Right cardiac atrium (tissue), 5 donors: ENCODE results near the gene OR1N1. TPM values are rescaled to one million over a fixed set of nuclear protein-coding genes. Genes with fewer than 3 reads are reported as not detected.
"Not testable (repeated sequence)": the region's sequence is repeated elsewhere in the genome, so short reads cannot be mapped to it uniquely, and the experiment has no call there.

Experiments used
- ATAC-seq, 2 donors: fragments of 200-7000 bp; cut with Tn5 transposase; one replicate each; pipeline versions ENCODE4 v1.8.0 to v1.9.1; 2020; ENCODE audit warnings: moderate library complexity in 2 of 2, mild to moderate bottlenecking in 1 of 2
- DNase-seq, 3 donors: peaks; one replicate each; pipeline ENCODE4 v3.0.0-alpha.2; 2020
- H3K27ac ChIP-seq: one replicate; pipeline ENCODE4 v1.5.1; 2013; ENCODE audit warnings: mild to moderate bottlenecking, low read length, control low read depth, moderate library complexity
- H3K27me3 ChIP-seq: one replicate; pipeline ENCODE4 v1.6.1; 2013; ENCODE audit not compliant: control insufficient read depth, insufficient read depth
- H3K4me1 ChIP-seq: one replicate; pipeline ENCODE4 v1.6.1; 2013; ENCODE audit warnings: low read length; ENCODE audit not compliant: control insufficient read depth, insufficient read depth
- H3K4me3 ChIP-seq: one replicate; pipeline ENCODE4 v1.5.1; 2013; ENCODE audit warnings: low read length, control low read depth
- H3K9me3 ChIP-seq: one replicate; pipeline ENCODE4 v1.6.1; 2013; ENCODE audit warnings: low read length; ENCODE audit not compliant: control insufficient read depth
- WGBS: extraction: QIAGEN DNeasy Blood & Tissue Kit; methylation state at CpG from one replicate; pipeline ENCODE4 v1.1.7; 2013; 5-methylcytosine and 5-hydroxymethylcytosine counted together
- intact Hi-C, 4 donors: fragments of 100-400 bp; cut with DNase I; formaldehyde crosslinking; loops; one replicate each; pipeline versions ENCODE4 v1.11.0 to v1.14.0; 2022 to 2023
- long read RNA-seq, 4 donors: library from polyadenylated mRNA; unstranded; transcript quantifications; one replicate each; pipeline ENCODE4 v2.0.0, GENCODE V29; 2020 to 2021
- polyA plus RNA-seq: library from polyadenylated mRNA; stranded (reverse); fragments of 200-250 nt; gene quantifications from one replicate; pipeline ENCODE4 v1.2.3, GENCODE V29; 2013
- total RNA-seq, 4 donors: library from RNA; stranded (reverse); fragmentation: NEBNext Ultra II Directional; extraction: Animal tissue kit (Norgen Biotek cat#: 25700); gene quantifications; one replicate each; pipeline ENCODE4 v1.2.1, GENCODE V29; 2021
- donor health status: healthy with polysubstance abuse.
- donor health status: DM: no; HTN: yes; CAD: no.
- donor health status: DM: no; HTN: no; CAD: no.
- donor health status: DM: no; HTN: yes; CAD: no; lungs with severe emphysema.
- donor health status: DM: yes; HTN: yes; CAD: no.

The OR1N1 gene
- total RNA-seq: not detected
- not detected for polyA plus RNA-seq
- long read RNA-seq, donor 1: 0 reads
- long read RNA-seq, donor 2: 0 reads
- long read RNA-seq, donor 3: 0 reads
- long read RNA-seq, donor 4: 0 reads

GRCh38 chr9:122527193-122527592 lies at the start of gene OR1N1:
OR1N1 (minus strand) TSS chr9:122527293; CDS start chr9:122527293, 0 bp downstream.
- no peaks in the 10 kb centered on the region for H3K4me1 ChIP-seq
- no peaks in the 10 kb centered on the region for H3K9me3 ChIP-seq
- intact Hi-C loops: no loop called here
- no peak within 1 kb of the TSS for H3K27ac ChIP-seq
- no peaks in the 10 kb centered on the region for H3K27me3 ChIP-seq
- no peak within 1 kb of the TSS for H3K4me3 ChIP-seq
- DNase-seq (no peak), ATAC-seq (no peak)
- WGBS: 92% methylated on average over 3 of the region's 3 CpGs

- Histone ChIP-seq H3K27me3 (no peaks in the 10 kb centered on the region), H3K4me1 (no peaks in the 10 kb centered on the region), H3K4me3 (no peak overlapping the region), H3K27ac (no peak overlapping the region), H3K9me3 (no peaks in the 10 kb centered on the region)
- intact Hi-C loops: no loop called here
- 73% methylated on average over 2 of the region's 2 CpGs for WGBS
- ATAC-seq: no peak
- DNase-seq: no peak
These were observed 45.4 kb upstream of the OR1N1 start for GRCh38 chr9:122572456-122572855.

GRCh38 chr9:122567901-122568300 lies 40.8 kb upstream of the OR1N1 start:
- Histone ChIP-seq H3K4me1 (no peaks in the 10 kb centered on the region), H3K27me3 (no peaks in the 10 kb centered on the region), H3K4me3 (no peak overlapping the region), H3K27ac (no peak overlapping the region), H3K9me3 (no peaks in the 10 kb centered on the region)
- ATAC-seq (no peak), DNase-seq (no peak)
- WGBS: 86% methylated on average over 4 of the region's 4 CpGs
- intact Hi-C loops: no loop called here

- 42% methylated on average over 9 of the region's 9 CpGs for WGBS
- ATAC-seq (no peak), DNase-seq (peak in 1 of 3 donors; percentile 4)
- H3K4me1 ChIP-seq: no peaks in the 10 kb centered on the region
- H3K27ac ChIP-seq: no peak overlapping the region
- no peak overlapping the region for H3K4me3 ChIP-seq
- intact Hi-C loops: no loop called here
- H3K27me3 ChIP-seq: no peaks in the 10 kb centered on the region
- no peaks in the 10 kb centered on the region for H3K9me3 ChIP-seq
These were observed 35.2 kb upstream of the OR1N1 start for GRCh38 chr9:122562134-122562760.

- intact Hi-C loops: no loop called here
- ATAC-seq (no peak), DNase-seq (no peak)
- H3K4me3 ChIP-seq: no peak overlapping the region
- H3K9me3 ChIP-seq: no peaks in the 10 kb centered on the region
- WGBS: 79% methylated on average over 4 of the region's 4 CpGs
- H3K27me3 ChIP-seq: no peaks in the 10 kb centered on the region
- H3K4me1 ChIP-seq: no peaks in the 10 kb centered on the region
- no peak overlapping the region for H3K27ac ChIP-seq
These were observed 34.4 kb upstream of the OR1N1 start for GRCh38 chr9:122561446-122561845.

- peaks cover 3% of the 10 kb centered on the region for H3K9me3 ChIP-seq
- 65% methylated on average over 2 of the region's 2 CpGs for WGBS
- no peak within 1 kb of the TSS for H3K4me3 ChIP-seq
- no peak for ATAC-seq
- no peaks in the 10 kb centered on the region for H3K27me3 ChIP-seq
- H3K27ac ChIP-seq: no peak within 1 kb of the TSS
- H3K4me1 ChIP-seq: no peaks in the 10 kb centered on the region
- intact Hi-C loops: no loop called here
- no peak for DNase-seq
These were observed 25.7 kb upstream of the OR1N1 start, which contains the start of gene OR1N2 for GRCh38 chr9:122552812-122553211. OR1N2 (plus strand) TSS chr9:122553112; CDS start chr9:122553212, 100 bp downstream.

GRCh38 chr9:122551371-122551770 lies 24.3 kb upstream of the OR1N1 start:
- ATAC-seq: no peak
- H3K27ac ChIP-seq: no peak overlapping the region
- H3K4me1 ChIP-seq: no peaks in the 10 kb centered on the region
- no peak for DNase-seq
- peaks cover 3% of the 10 kb centered on the region for H3K9me3 ChIP-seq
- WGBS: 78% methylated on average over 5 of the region's 5 CpGs
- intact Hi-C loops: no loop called here
- no peak overlapping the region for H3K4me3 ChIP-seq
- H3K27me3 ChIP-seq: no peaks in the 10 kb centered on the region

GRCh38 chr9:122546196-122546595 lies 19.1 kb upstream of the OR1N1 start:
- DNase-seq: no peak
- no peak for ATAC-seq
- 60% methylated on average over 8 of the region's 8 CpGs for WGBS
- Histone ChIP-seq H3K27ac (no peak overlapping the region), H3K4me3 (no peak overlapping the region), H3K9me3 (peaks cover 3% of the 10 kb centered on the region), H3K27me3 (no peaks in the 10 kb centered on the region), H3K4me1 (no peaks in the 10 kb centered on the region)
- intact Hi-C loops: no loop called here

- no peaks in the 10 kb centered on the region for H3K9me3 ChIP-seq
- 60% methylated on average over 2 of the region's 2 CpGs for WGBS
- no peaks in the 10 kb centered on the region for H3K27me3 ChIP-seq
- no peak overlapping the region for H3K27ac ChIP-seq
- no peaks in the 10 kb centered on the region for H3K4me1 ChIP-seq
- no peak overlapping the region for H3K4me3 ChIP-seq
- DNase-seq (no peak), ATAC-seq (no peak)
- intact Hi-C loops: no loop called here
These were observed 11.7 kb upstream of the OR1N1 start for GRCh38 chr9:122538757-122539156.

- H3K4me3 ChIP-seq, ATAC-seq, intact Hi-C loops, DNase-seq, H3K27me3 ChIP-seq, H3K27ac ChIP-seq, H3K9me3 ChIP-seq, H3K4me1 ChIP-seq: not testable (repeated sequence)
- 67% methylated on average over 7 of the region's 7 CpGs for WGBS
These were observed 10.0 kb upstream of the OR1N1 start for GRCh38 chr9:122537066-122537465.

- Histone ChIP-seq H3K4me3 (no peak overlapping the region), H3K27me3 (no peaks in the 10 kb centered on the region), H3K27ac (no peak overlapping the region), H3K4me1 (no peaks in the 10 kb centered on the region), H3K9me3 (no peaks in the 10 kb centered on the region)
- ATAC-seq (no peak), DNase-seq (no peak)
- intact Hi-C loops: no loop called here
- WGBS: 98% methylated on average over 1 of the region's 1 CpG
These were observed 9.0 kb upstream of the OR1N1 start for GRCh38 chr9:122536134-122536533.

GRCh38 chr9:122531157-122531556 lies 4.1 kb upstream of the OR1N1 start:
- ATAC-seq, H3K4me1 ChIP-seq, H3K27me3 ChIP-seq, H3K4me3 ChIP-seq, H3K9me3 ChIP-seq, intact Hi-C loops, H3K27ac ChIP-seq, DNase-seq: not testable (repeated sequence)
- 62% methylated on average over 4 of the region's 4 CpGs for WGBS
